Stomach (tissue), 9 donors: ENCODE results near the gene KCNK2. TPM values are rescaled to one million over a fixed set of nuclear protein-coding genes. Genes with fewer than 3 reads are reported as not detected.

Source experiments
- DNase-seq, 2 donors: peaks; one replicate each; pipeline versions ENCODE4 v3.0.0 to v3.0.0-alpha.2; 2013 to 2019
- H3K27ac ChIP-seq, 5 donors: fragments of 200-600 bp in 4 of 5; sonication (generic) in 4 of 5; one replicate each; pipeline ENCODE4 v1.5.1; 2013 to 2019; ENCODE audit warnings: mild to moderate bottlenecking in 1 of 5, moderate library complexity in 1 of 5
- H3K27me3 ChIP-seq, 3 donors: fragments of 200-600 bp; sonication (generic); one replicate each; pipeline ENCODE4 v1.5.1; 2017 to 2019; ENCODE audit warnings: mixed run types in 1 of 3
- H3K36me3 ChIP-seq, 4 donors: fragments of 200-600 bp; sonication (generic); 1 replicate in 3 of 4; 2 replicates in 1 of 4; pipeline ENCODE4 v1.5.1; 2016 to 2019
- H3K4me1 ChIP-seq, 4 donors: fragments of 200-600 bp; sonication (generic); one replicate each; pipeline ENCODE4 v1.5.1; 2016 to 2019
- H3K4me3 ChIP-seq, 4 donors: fragments of 200-600 bp; sonication (generic) in 3 of 4; one replicate each; pipeline ENCODE4 v1.5.1; 2016 to 2019; ENCODE audit warnings: mild to moderate bottlenecking in 1 of 4
- H3K9me3 ChIP-seq, 4 donors: fragments of 200-600 bp; sonication (generic); one replicate each; pipeline ENCODE4 v1.5.1; 2016 to 2019
- CTCF ChIP-seq, 7 experiments: fragments of 450-650 bp in 4 of 7; fragments of 200-600 bp in 3 of 7; sonication (generic) in 3 of 7; IDR thresholded peaks; one replicate each; pipeline ENCODE4 v1.5.1; 2016 to 2019; ENCODE audit warnings: antibody characterized with exemption in 7 of 7, control low read depth in 2 of 7, mild to moderate bottlenecking in 1 of 7
- EP300 ChIP-seq: sonication (generic); formaldehyde crosslinking; IDR thresholded peaks from one replicate; pipeline ENCODE4 v1.6.1; 2017; ENCODE audit warnings: antibody characterized with exemption
- POLR2A ChIP-seq, 4 donors: fragments of 450-650 bp; IDR thresholded peaks; one replicate each; pipeline ENCODE4 v1.6.1; 2016; ENCODE audit warnings: antibody characterized with exemption in 4 of 4, control low read depth in 2 of 4, mild to moderate bottlenecking in 1 of 4, moderate library complexity in 1 of 4
- POLR2AphosphoS5 ChIP-seq, 3 donors: sonication (generic); formaldehyde crosslinking; IDR thresholded peaks; one replicate each; pipeline ENCODE4 v1.6.1; 2016; ENCODE audit warnings: antibody characterized with exemption in 3 of 3
- WGBS, 5 donors: extraction: QIAGEN DNeasy Blood & Tissue Kit in 3 of 5; methylation state at CpG; one replicate each; pipeline versions ENCODE4 v1.1.5 to v1.1.7; 2013 to 2018; 5-methylcytosine and 5-hydroxymethylcytosine counted together
- intact Hi-C: fragments of 100-400 bp; cut with DNase I; formaldehyde crosslinking; loops from one replicate; pipeline ENCODE4 v1.15.1; 2023; ENCODE audit warnings: low total_unique reads
- polyA plus RNA-seq, 3 donors: library from polyadenylated mRNA; stranded (reverse); fragments of 200-250 nt; gene quantifications; one replicate each; pipeline ENCODE4 v1.2.3, GENCODE V29; 2013
- total RNA-seq, 5 donors: library from RNA; depleted of rRNA; stranded (reverse); fragments of >200 nt; gene quantifications; one replicate each; pipeline versions ENCODE4 v1.1.0 to v1.2.3, GENCODE V29; 2014 to 2016
- donor health status: healthy with polysubstance abuse.
- donor health status: Bipolar disorder and iron deficiency.
- donor health status: healthy.

Gene KCNK2
- total and polyA plus RNA-seq, 8 donors: 0.40 to 48.7 (median 3.6) TPM; not detected in 2

- H3K27me3 ChIP-seq: no peaks in the 10 kb centered on the region
- DNase-seq: no peak
- no peak overlapping the region for H3K27ac ChIP-seq
- peaks cover 0 to 11% (median 0%) of the 10 kb centered on the region in 4 donors for H3K9me3 ChIP-seq
- no peak for TF ChIP-seq CTCF (IDR thresholded peaks at IDR 0.05)
- TF ChIP-seq EP300: no peak
- intact Hi-C loops: no loop called here
- 73 to 80% (median 75%) methylated on average over 5 of the region's 5 CpGs for WGBS, 5 donors
- no peaks in the 10 kb centered on the region for H3K36me3 ChIP-seq
- H3K4me1 ChIP-seq: peaks cover 0 to 7% (median 0%) of the 10 kb centered on the region in 4 donors
- no peak overlapping the region for H3K4me3 ChIP-seq
These were observed 26.6 kb downstream of the KCNK2 start for GRCh38 chr1:215109171-215109570.

- Histone ChIP-seq H3K36me3 (no peaks in the 10 kb centered on the region), H3K4me1 (peaks cover 0 to 13% (median 3%) of the 10 kb centered on the region in 4 donors), H3K9me3 (peaks cover 0 to 7% (median 0%) of the 10 kb centered on the region in 4 donors), H3K27ac (no peak overlapping the region), H3K4me3 (no peak overlapping the region), H3K27me3 (no peaks in the 10 kb centered on the region)
- no peak for TF ChIP-seq CTCF (IDR thresholded peaks at IDR 0.05)
- no peak for TF ChIP-seq POLR2A (IDR thresholded peaks at IDR 0.05)
- no peak for TF ChIP-seq POLR2AphosphoS5 (IDR thresholded peaks at IDR 0.05)
- no peak for TF ChIP-seq EP300
- no peak for DNase-seq
- intact Hi-C loops: no loop called here
- WGBS, 5 donors: 72 to 85% (median 76%) methylated on average over 3 of the region's 3 CpGs
These were observed 29.4 kb downstream of the KCNK2 start for GRCh38 chr1:215111916-215112315.

GRCh38 chr1:215113776-215114153 is 31.2 kb downstream of the KCNK2 start:
- H3K4me1 ChIP-seq: peaks cover 0 to 13% (median 3%) of the 10 kb centered on the region in 4 donors
- 81 to 85% (median 83%) methylated on average over 3 of the region's 3 CpGs for WGBS, 5 donors
- H3K36me3 ChIP-seq: no peaks in the 10 kb centered on the region
- intact Hi-C loops: no loop called here
- H3K4me3 ChIP-seq: no peak overlapping the region
- H3K27me3 ChIP-seq: no peaks in the 10 kb centered on the region
- TF ChIP-seq POLR2A (IDR thresholded peaks at IDR 0.05) (no peak), EP300 (no peak), POLR2AphosphoS5 (IDR thresholded peaks at IDR 0.05) (no peak), CTCF (IDR thresholded peaks at IDR 0.05) (no peak)
- DNase-seq: no peak
- H3K9me3 ChIP-seq: no peaks in the 10 kb centered on the region
- peak overlapping the region in 1 of 5 donors; percentile 42 for H3K27ac ChIP-seq

- intact Hi-C loops: no loop called here
- DNase-seq: peak in 1 of 2 donors; percentile 5
- peak in 1 of 3 donors; percentile 26 for TF ChIP-seq POLR2AphosphoS5 (IDR thresholded peaks at IDR 0.05)
- no peak for TF ChIP-seq EP300
- Histone ChIP-seq H3K4me3 (no peak overlapping the region), H3K36me3 (no peaks in the 10 kb centered on the region), H3K4me1 (peaks cover 0 to 13% (median 3%) of the 10 kb centered on the region in 4 donors), H3K9me3 (no peaks in the 10 kb centered on the region), H3K27ac (peak overlapping the region in 1 of 5 donors; percentile 42), H3K27me3 (no peaks in the 10 kb centered on the region)
- 40 to 61% (median 47%) methylated on average over 2 of the region's 2 CpGs for WGBS, 5 donors
These were observed 31.8 kb downstream of the KCNK2 start for GRCh38 chr1:215114154-215114933.

- WGBS, 5 donors: 95 to 100% (median 98%) methylated on average over 1 of the region's 1 CpG
- H3K4me3 ChIP-seq: no peak overlapping the region
- intact Hi-C loops: no loop called here
- no peaks in the 10 kb centered on the region for H3K9me3 ChIP-seq
- no peak overlapping the region for H3K27ac ChIP-seq
- no peaks in the 10 kb centered on the region for H3K27me3 ChIP-seq
- H3K4me1 ChIP-seq: peaks cover 0 to 13% (median 3%) of the 10 kb centered on the region in 4 donors
- H3K36me3 ChIP-seq: no peaks in the 10 kb centered on the region
- no peak for DNase-seq
- no peak for TF ChIP-seq POLR2AphosphoS5 (IDR thresholded peaks at IDR 0.05)
- no peak for TF ChIP-seq EP300
- no peak for TF ChIP-seq CTCF (IDR thresholded peaks at IDR 0.05)
- TF ChIP-seq POLR2A (IDR thresholded peaks at IDR 0.05): no peak
These were observed 33.2 kb downstream of the KCNK2 start for GRCh38 chr1:215115760-215116159.
